Measurements from ENCODE around the gene SST.
"Not testable (repeated sequence)": the region's sequence is repeated elsewhere in the genome, so short reads cannot be mapped to it uniquely, and the experiment has no call there.

The SST gene

GRCh38 chr3:187694801-187695200 is 24.6 kb upstream of the SST start:
- no peak for DNase-seq
- no peak overlapping the region for H3K27ac Mint-ChIP-seq

GRCh38 chr3:187693431-187693830 is 23.2 kb upstream of the SST start:
- Mint-ChIP-seq H3K27me3 (peaks cover 42% of the 10 kb centered on the region), H3K4me1 (no peaks in the 10 kb centered on the region), H3K27ac (no peak overlapping the region)

More at GRCh38 chr3:187694801-187695200, 24.6 kb upstream of the SST start:
- Mint-ChIP-seq H3K27me3 (peaks cover 38% of the 10 kb centered on the region), H3K4me3 (no peak overlapping the region), H3K9me3 (no peaks in the 10 kb centered on the region), H3K4me1 (no peaks in the 10 kb centered on the region)
- no peak for ATAC-seq

GRCh38 chr3:187689984-187690383 is 19.8 kb upstream of the SST start:
- no peaks in the 10 kb centered on the region for H3K4me1 Mint-ChIP-seq
- no peak overlapping the region for H3K4me3 Mint-ChIP-seq
- H3K9me3 Mint-ChIP-seq, result peaks cover 10 to 12% of the 10 kb centered on the region in 2 donors
- DNase-seq, result no peak
- peaks cover 39% of the 10 kb centered on the region for H3K27me3 Mint-ChIP-seq
- no peak overlapping the region for H3K27ac Mint-ChIP-seq
- ATAC-seq, result peak; percentile 28

More at GRCh38 chr3:187693431-187693830, 23.2 kb upstream of the SST start:
- H3K9me3 Mint-ChIP-seq, result no peaks in the 10 kb centered on the region
- ATAC-seq (no peak), DNase-seq (no peak)
- no peak overlapping the region for H3K4me3 Mint-ChIP-seq

GRCh38 chr3:187686621-187687273 is 16.6 kb upstream of the SST start:
- Mint-ChIP-seq H3K27ac (no peak overlapping the region), H3K4me1 (peaks cover 9% of the 10 kb centered on the region), H3K4me3 (no peak overlapping the region), H3K27me3 (peaks cover 42% of the 10 kb centered on the region), H3K9me3 (peaks cover 10 to 12% of the 10 kb centered on the region in 2 donors)
- ATAC-seq (no peak), DNase-seq (no peak)

GRCh38 chr3:187685948-187686347 is 15.8 kb upstream of the SST start:
- Mint-ChIP-seq H3K27ac (no peak overlapping the region), H3K27me3 (peaks cover 39% of the 10 kb centered on the region), H3K4me3 (no peak overlapping the region), H3K9me3 (peaks cover 10 to 12% of the 10 kb centered on the region in 2 donors), H3K4me1 (peaks cover 9% of the 10 kb centered on the region)
- ATAC-seq (no peak), DNase-seq (no peak)

- DNase-seq (peak in 1 of 2 donors; percentile 28), ATAC-seq (peak; percentile 84)
- Mint-ChIP-seq H3K27ac (no peak overlapping the region), H3K9me3 (peaks cover 10 to 12% of the 10 kb centered on the region in 2 donors), H3K27me3 (peaks cover 47% of the 10 kb centered on the region), H3K4me1 (peaks cover 9% of the 10 kb centered on the region), H3K4me3 (no peak overlapping the region)
These were observed 14.7 kb upstream of the SST start for GRCh38 chr3:187684880-187685279.

- Mint-ChIP-seq H3K9me3 (peaks cover 10 to 12% of the 10 kb centered on the region in 2 donors), H3K4me1 (peaks cover 12% of the 10 kb centered on the region), H3K27ac (no peak overlapping the region), H3K4me3 (no peak overlapping the region), H3K27me3 (peaks cover 51% of the 10 kb centered on the region)
- DNase-seq (no peak), ATAC-seq (peak; percentile 57)
These were observed 14.2 kb upstream of the SST start for GRCh38 chr3:187684444-187684843.

GRCh38 chr3:187681756-187682155 is 11.6 kb upstream of the SST start:
- Mint-ChIP-seq H3K27me3 (peaks cover 59% of the 10 kb centered on the region), H3K9me3 (peaks cover 10 to 12% of the 10 kb centered on the region in 2 donors), H3K4me1 (peaks cover 15% of the 10 kb centered on the region)
- ATAC-seq, H3K27ac Mint-ChIP-seq, DNase-seq, H3K4me3 Mint-ChIP-seq: not testable (repeated sequence)

- Mint-ChIP-seq H3K27ac (no peak overlapping the region), H3K9me3 (no peaks in the 10 kb centered on the region), H3K27me3 (peaks cover 75% of the 10 kb centered on the region), H3K4me3 (no peak overlapping the region), H3K4me1 (peaks cover 14% of the 10 kb centered on the region)
- peak; percentile 54 to 55 for DNase-seq
- ATAC-seq, result peak; percentile 64
These were observed 9.6 kb upstream of the SST start for GRCh38 chr3:187679638-187680396.

GRCh38 chr3:187678726-187679268 is 8.6 kb upstream of the SST start:
- H3K27ac Mint-ChIP-seq, result no peak overlapping the region
- DNase-seq, result peak; percentile 17 to 32
- peaks cover 6% of the 10 kb centered on the region for H3K4me1 Mint-ChIP-seq
- no peaks in the 10 kb centered on the region for H3K9me3 Mint-ChIP-seq
- H3K4me3 Mint-ChIP-seq, result no peak overlapping the region
- peaks cover 79% of the 10 kb centered on the region for H3K27me3 Mint-ChIP-seq
- peak; percentile 65 for ATAC-seq

GRCh38 chr3:187677604-187678003 is 7.4 kb upstream of the SST start:
- no peaks in the 10 kb centered on the region for H3K9me3 Mint-ChIP-seq
- no peak for DNase-seq
- peaks cover 6% of the 10 kb centered on the region for H3K4me1 Mint-ChIP-seq
- no peak overlapping the region for H3K4me3 Mint-ChIP-seq
- no peak for ATAC-seq
- peaks cover 79% of the 10 kb centered on the region for H3K27me3 Mint-ChIP-seq
- no peak overlapping the region for H3K27ac Mint-ChIP-seq

GRCh38 chr3:187673012-187673411 is 2.8 kb upstream of the SST start:
- peaks cover 86% of the 10 kb centered on the region for H3K27me3 Mint-ChIP-seq
- ATAC-seq (no peak), DNase-seq (no peak)
- H3K4me3 Mint-ChIP-seq, result no peak overlapping the region
- no peaks in the 10 kb centered on the region for H3K9me3 Mint-ChIP-seq
- no peak overlapping the region for H3K27ac Mint-ChIP-seq
- no peaks in the 10 kb centered on the region for H3K4me1 Mint-ChIP-seq

GRCh38 chr3:187667526-187667925 is 2.7 kb downstream of the SST start:
- no peak overlapping the region for H3K4me3 Mint-ChIP-seq
- H3K27ac Mint-ChIP-seq, result no peak overlapping the region
- no peaks in the 10 kb centered on the region for H3K9me3 Mint-ChIP-seq
- peaks cover 63% of the 10 kb centered on the region for H3K27me3 Mint-ChIP-seq
- H3K4me1 Mint-ChIP-seq, result peaks cover 9% of the 10 kb centered on the region
- no peak for DNase-seq
- ATAC-seq, result no peak

GRCh38 chr3:187665764-187666402 is 4.3 kb downstream of the SST start:
- DNase-seq (no peak), ATAC-seq (peak; percentile 53)
- Mint-ChIP-seq H3K4me1 (peaks cover 9% of the 10 kb centered on the region), H3K4me3 (no peak overlapping the region), H3K27me3 (peaks cover 49% of the 10 kb centered on the region), H3K9me3 (no peaks in the 10 kb centered on the region), H3K27ac (no peak overlapping the region)

- ATAC-seq, result peak; percentile 85
- Mint-ChIP-seq H3K4me1 (peaks cover 9% of the 10 kb centered on the region), H3K27me3 (peaks cover 49% of the 10 kb centered on the region), H3K9me3 (no peaks in the 10 kb centered on the region), H3K4me3 (peak overlapping the region in 1 of 2 donors; percentile 1), H3K27ac (no peak overlapping the region)
- DNase-seq, result no peak
These were observed 5.2 kb downstream of the SST start for GRCh38 chr3:187665010-187665409.
